Loucy (cell line): Measurements from ENCODE around the gene ACMSD.

Experiments
- CTCF ChIP-seq: fragments of 200-600 bp; sonication (generic); conservative IDR thresholded peaks from 2 replicates; pipeline ENCODE4 v1.5.1; 2014; ENCODE audit warnings: mild to moderate bottlenecking, antibody characterized with exemption, low read length
- EZH2phosphoT487 ChIP-seq: fragments of 200-600 bp; IDR thresholded peaks from 2 replicates; pipeline ENCODE4 v1.6.1; 2018; ENCODE audit warnings: antibody characterized with exemption, mild to moderate bottlenecking, moderate library complexity, borderline replicate concordance

DNA sequence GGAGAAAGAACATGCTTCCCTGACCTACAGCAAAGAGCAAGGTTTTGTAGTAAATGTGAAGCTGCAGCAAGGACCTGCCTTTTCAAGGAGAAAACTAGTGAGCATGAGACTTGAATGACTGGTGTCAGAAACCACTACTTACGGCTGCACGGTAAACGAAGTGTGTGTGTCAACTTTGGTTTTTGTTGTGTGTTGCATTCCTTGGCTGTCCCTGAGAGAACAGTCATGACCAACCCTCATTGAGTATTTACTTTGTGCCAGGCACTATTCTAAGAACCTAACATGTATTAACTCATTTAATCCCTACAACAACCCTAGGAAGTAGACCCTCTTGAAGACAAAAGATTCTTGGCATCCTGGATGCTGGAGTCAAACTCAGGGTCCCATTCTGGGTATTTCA, 22.8 kb downstream of the ACMSD start:
- TF ChIP-seq CTCF (no peak), EZH2phosphoT487 (no peak)
